GM18520 (cell line): ENCODE measurements around the gene KLF11.

Experiments used
- ATAC-seq: cut with Tn5 transposase; IDR thresholded peaks from one replicate; pipeline ENCODE4 v1.9.1; 2021; ENCODE audit not compliant: unreplicated experiment

The KLF11 gene

GRCh38 chr2:10061221-10061925 is 18.0 kb downstream of the KLF11 start:
- no peak for ATAC-seq

GRCh38 chr2:10062931-10063365 is 19.6 kb downstream of the KLF11 start:
- ATAC-seq: no peak

GRCh38 chr2:10063566-10063965 is 20.2 kb downstream of the KLF11 start:
- ATAC-seq: no peak

GRCh38 chr2:10064932-10065772 is 21.8 kb downstream of the KLF11 start:
- no peak for ATAC-seq

- ATAC-seq: no peak
These were observed 22.4 kb downstream of the KLF11 start for GRCh38 chr2:10065773-10066055.

GRCh38 chr2:10067330-10067729 is 24.0 kb downstream of the KLF11 start:
- ATAC-seq: no peak

GRCh38 chr2:10067881-10068280 is 24.5 kb downstream of the KLF11 start:
- ATAC-seq: no peak

- no peak for ATAC-seq
These were observed 27.8 kb downstream of the KLF11 start for GRCh38 chr2:10071176-10071575.

- no peak for ATAC-seq
These were observed 28.2 kb downstream of the KLF11 start for GRCh38 chr2:10071595-10071994.

- ATAC-seq: peak; percentile 50
These were observed 29.5 kb downstream of the KLF11 start for GRCh38 chr2:10072656-10073480.

- no peak for ATAC-seq
These were observed 30.4 kb downstream of the KLF11 start for GRCh38 chr2:10073706-10074105.

- no peak for ATAC-seq
These were observed 31.8 kb downstream of the KLF11 start for GRCh38 chr2:10075101-10075500.

GRCh38 chr2:10075571-10076209 is 32.3 kb downstream of the KLF11 start:
- ATAC-seq: no peak

GRCh38 chr2:10076511-10076910 is 33.2 kb downstream of the KLF11 start:
- ATAC-seq: no peak

- no peak for ATAC-seq
These were observed 33.7 kb downstream of the KLF11 start for GRCh38 chr2:10076988-10077527.

- no peak for ATAC-seq
These were observed 34.7 kb downstream of the KLF11 start for GRCh38 chr2:10078001-10078400.

GRCh38 chr2:10078704-10079265 is 35.4 kb downstream of the KLF11 start:
- no peak for ATAC-seq

GRCh38 chr2:10079266-10079869 is 36.0 kb downstream of the KLF11 start:
- no peak for ATAC-seq

GRCh38 chr2:10079870-10080535 is 36.7 kb downstream of the KLF11 start, which contains the start of gene CYS1:
Gene CYS1, minus strand, starts transcription at chr2:10080411. Its CDS starts 188 bp downstream, at chr2:10080223.
- ATAC-seq: no peak
